GM18861 (cell line): ENCODE results near the gene RAMP1.

ENCODE experiments used
- ATAC-seq: cut with Tn5 transposase; IDR thresholded peaks from one replicate; pipeline ENCODE4 v1.9.1; 2021; ENCODE audit not compliant: unreplicated experiment

The RAMP1 gene

DNA sequence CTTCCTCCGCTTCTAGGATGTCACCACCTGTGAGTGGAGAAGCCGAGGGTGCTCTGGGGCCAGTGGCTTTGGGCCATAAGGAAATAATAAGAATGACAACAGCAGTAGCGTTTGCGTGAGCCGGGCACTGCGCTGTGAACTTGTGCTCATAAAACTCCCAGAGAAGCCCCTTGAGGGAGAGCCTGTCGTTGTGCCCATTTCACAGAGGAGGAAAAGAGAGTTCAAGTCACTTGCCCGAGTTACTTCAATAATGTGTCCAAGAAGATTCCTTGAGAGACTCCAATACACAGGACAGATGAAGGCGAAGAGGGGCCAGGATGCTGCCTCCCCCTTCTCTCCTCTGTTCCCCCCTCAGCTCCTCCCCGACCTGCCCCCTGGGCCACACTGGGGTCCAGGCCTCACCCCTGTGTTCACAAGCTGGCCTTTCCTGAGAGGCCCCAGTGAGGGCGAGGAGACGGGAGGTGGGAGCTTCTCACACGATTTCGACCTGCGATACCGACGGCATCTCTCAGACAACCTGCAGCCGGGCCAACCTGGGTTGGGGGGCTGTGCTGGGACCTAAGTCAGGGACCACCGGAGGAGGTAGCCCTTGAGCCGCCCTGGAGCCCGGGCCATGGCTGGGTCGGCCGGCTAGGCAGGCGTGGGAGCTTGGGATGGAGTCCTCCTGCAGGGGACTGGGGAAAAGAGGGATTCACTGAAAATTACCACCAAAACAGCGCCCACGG lies 53.9 kb downstream of the RAMP1 start:
- ATAC-seq: no peak

DNA sequence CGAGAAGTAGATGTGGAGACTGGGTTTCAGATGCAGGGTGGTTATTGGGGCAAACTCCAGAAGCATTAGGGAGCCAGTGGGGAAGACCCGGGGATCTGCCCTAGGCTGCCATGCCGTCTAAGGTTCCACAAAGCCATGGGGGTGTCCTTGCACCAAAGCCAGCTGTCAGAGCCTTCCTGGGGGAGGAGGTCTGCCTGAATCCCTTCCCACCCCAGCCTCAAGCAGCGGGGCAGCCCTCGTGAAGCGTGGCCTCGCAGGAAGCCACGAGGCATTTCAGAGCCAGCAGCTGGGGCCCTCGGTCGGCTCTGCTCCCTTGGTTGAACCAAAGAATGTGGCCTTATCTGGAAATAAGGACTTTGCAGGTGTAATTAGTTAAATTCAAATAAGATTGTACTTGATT lies 56.2 kb downstream of the RAMP1 start:
- ATAC-seq: no peak

DNA sequence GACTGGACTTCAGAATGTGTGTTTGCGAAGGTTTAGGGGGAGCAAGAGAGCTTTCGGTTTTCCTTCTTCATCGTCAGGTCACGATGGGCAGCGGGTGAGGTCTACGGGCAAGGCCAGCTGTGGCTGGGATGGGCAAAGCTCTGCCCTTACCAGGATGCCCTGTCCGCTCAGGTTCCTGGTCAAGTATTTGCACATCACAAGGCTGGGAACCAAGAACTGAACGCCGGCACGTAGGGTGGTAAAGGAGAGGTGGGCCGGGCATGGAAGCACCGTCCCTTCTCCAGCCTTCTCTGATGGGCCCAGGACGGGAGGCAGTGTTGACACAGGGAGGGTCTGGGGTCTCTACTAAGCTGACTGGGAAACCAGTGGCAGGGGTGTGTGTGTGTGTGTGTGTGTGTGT lies 56.9 kb downstream of the RAMP1 start:
- no peak for ATAC-seq

DNA sequence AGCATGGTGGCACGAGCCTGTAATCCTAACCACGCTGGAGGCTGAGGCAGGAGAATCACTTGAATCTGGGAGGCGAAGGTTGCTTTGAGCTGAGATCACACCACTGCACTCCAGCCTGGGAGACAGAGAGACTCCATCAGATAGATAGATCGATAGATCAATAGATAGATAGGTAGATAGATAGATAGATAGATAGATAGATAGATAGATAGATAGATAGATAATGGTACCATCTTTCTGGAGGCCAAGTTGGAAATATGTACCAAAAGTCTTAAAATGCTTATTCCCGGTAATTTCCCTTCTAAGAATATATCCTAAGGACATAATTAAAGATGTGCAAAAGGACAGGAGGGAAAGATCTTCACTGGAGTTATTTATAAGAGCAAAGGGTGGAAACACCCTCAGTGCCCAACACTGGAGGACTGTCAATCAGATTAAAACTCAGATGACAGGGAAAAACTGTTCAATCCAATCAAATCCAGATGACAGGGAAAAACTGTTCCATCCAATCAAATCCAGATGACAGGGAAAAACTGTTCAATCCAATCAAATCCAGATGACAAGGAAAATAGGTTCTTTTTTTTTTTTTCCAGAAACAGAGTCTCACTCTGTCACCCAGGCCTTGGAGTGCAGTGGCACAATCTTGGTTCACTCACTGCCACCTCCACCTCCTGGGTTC lies 58.4 kb downstream of the RAMP1 start:
- ATAC-seq: no peak

DNA sequence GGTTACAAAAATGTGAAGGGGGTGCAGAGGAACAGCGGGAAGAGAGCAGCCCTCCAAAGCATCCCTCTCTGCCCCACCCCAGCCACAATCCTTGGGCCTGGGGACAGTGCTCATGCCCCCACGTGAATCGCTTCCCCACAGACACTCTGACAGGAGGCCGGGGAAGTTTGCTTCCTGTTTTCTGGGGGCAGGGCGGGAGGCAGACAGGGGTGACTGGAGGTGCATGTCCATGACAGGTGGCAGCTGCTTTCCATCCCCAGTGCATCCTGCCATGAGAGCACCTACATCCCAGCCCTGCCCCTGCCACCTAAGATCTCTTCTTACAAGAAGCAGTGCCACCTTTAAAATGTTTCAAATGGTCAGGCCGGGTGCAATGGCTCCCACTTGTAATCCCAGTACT lies 60.2 kb downstream of the RAMP1 start:
- no peak for ATAC-seq

DNA sequence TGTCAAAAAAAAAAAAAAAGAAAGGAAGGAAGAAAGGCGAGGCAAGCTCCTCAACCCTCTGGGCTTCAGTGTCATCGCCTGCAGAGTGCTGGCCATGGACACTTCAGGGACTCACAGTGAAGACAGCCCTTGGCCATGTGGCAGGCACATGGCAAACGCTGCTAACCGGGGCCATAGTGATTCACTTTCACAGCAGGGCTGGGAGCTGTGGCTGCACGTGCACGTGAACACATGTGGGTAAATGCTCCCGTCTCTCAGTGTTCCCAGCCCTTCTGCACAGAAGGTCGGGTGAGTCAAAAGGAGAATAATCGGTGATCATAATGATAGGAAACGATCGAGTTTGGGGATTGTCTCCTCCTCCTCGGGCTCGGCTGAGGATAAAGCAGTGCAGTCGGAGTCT lies 61.2 kb downstream of the RAMP1 start:
- ATAC-seq: no peak

DNA sequence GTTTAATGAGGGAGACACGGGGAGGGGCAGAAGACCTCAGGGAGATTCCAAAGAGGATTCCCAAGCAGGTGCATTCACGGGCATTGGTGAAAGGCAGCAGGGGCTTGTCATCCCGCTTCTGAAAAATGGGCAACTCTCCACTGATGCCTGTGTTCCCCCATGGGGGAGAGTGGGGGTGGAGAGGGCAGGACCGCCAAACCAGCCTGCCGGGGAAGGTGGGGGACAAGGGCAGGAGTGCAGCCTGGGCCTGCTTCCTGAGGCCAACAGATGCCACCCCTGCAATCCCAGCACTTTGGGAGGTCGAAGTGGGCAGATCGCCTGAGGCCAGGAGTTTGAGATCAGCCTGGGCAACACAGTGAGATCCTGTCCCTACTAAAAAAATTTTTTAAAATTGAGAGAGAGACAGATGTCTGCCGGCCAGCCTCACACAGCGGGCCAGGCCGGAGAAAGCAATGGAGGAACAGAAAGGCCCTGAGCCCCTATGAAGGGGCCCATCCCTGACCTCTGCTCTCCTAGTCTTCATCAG lies 62.6 kb downstream of the RAMP1 start:
- no peak for ATAC-seq

DNA sequence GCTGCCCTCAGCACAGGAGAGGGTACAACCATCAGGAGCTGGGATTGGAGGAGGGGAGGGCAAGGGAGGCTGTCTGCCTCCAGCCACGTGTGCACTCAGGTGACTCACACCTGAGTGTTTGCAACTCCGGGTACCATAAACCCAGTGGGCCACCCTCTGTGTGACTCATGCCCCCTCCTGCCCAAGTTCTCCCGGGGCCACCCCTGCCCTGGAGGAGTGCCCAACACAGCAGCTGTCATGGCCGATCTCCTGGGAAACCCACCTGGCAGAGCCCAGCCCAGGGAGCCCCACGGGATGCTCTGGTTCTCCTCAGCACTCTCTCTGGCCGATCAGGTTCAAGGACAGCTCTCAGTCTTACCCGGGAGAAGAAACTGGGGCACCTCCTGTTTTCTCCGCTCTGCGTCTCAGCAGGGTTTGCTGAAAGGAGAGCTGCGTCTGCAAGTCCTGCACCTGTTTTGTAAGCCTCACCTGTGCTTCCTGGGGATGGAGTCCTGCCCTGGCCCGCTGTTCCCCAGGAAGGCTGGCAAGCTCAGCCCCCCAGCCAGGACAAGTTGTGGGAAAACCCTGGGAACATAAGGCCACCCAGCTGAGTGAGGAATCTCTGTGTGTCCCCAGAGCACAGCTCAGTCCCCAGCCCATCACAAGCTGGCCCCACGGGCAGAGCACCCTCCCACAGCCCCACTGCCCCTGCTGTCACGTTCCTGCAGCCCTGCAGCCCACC lies 63.4 kb downstream of the RAMP1 start:
- ATAC-seq: no peak

DNA sequence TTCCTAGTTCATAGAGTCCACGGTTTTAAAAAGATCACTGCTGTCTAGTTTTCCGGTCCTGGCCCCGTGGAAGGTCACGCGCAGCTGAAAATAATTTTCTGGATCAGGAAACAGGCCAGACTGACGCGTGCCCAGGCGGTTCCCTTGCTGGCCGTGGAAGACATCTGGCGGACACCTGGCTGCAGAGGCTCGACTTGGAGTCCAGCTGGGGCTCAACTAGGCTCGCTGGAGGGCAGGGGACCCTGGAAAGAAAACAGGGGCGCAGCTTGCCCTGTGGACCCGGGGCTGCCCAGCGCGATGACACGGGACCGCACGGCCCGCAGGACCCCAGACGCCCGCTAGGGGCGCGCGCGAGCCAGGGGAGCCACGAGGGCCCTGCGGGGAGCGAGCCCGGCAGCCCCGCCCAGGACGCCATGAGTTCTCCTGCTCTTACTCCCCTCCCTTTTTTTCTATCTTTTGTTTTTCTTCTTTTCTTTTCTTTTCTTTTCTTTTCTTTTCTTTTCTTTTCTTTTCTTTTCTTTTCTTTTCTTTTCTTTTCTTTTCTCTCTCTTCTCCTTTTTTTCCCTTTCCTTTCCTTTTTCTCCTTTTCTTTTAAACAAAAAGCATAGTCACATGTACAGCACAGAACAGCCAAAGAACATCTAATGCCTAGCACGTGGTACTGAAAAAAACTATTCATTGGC lies 64.2 kb downstream of the RAMP1 start:
- ATAC-seq: no peak

DNA sequence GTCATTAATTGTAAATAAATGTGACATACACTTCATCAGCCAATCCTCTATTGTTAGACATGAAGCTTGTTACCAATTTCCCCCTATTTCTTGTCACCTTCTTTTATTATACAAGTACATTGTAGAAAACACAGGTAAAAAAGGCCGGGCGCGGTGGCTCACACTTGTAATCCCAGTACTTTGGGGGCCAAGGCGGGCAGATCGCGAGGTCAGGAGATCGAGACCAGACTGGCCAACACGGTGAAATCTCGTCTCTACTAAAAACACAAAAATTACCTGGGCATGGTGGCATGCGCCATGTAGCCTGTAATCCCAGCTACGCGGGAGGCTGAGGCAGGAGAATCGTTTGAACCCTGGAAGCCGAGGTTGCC lies 64.7 kb downstream of the RAMP1 start:
- ATAC-seq: no peak

DNA sequence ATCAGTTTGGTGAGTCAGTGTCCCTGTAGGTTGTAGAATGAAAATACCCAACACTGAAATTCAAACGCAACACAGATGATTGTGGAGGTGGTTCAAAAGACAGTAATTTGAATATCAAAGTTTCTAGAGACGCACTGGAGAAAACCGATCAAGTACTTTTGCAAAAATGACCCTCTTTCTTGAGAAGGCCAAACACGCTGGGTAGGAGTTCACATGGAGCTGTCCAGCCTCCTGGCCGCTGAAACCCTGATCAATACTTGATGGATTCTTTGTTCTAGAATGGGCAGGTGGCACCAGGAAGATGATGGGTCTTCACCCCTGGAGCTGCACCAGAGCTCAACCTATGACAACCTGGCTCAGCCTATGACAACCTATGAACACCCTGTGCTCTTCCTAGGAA lies 67.7 kb downstream of the RAMP1 start:
- ATAC-seq: no peak

DNA sequence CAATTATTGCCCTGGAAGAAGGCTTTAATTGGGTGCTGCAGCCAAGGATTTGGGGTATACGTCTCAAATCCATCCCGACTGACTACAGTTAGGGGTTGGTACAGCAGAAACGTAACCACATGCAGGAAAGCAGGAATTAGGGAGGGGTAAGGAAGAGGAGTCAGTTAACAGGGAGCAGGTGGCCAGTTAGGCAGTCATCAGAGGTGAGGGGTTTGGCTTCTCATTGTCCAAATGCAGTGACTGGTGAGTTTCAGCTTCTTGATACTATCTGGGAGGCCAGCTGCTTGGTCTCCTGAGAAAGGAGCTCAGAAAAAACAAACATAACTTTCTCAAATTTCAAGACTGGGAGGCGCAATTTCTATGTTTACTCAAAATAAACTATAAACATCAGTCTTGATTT lies 68.6 kb downstream of the RAMP1 start:
- ATAC-seq: no peak

DNA sequence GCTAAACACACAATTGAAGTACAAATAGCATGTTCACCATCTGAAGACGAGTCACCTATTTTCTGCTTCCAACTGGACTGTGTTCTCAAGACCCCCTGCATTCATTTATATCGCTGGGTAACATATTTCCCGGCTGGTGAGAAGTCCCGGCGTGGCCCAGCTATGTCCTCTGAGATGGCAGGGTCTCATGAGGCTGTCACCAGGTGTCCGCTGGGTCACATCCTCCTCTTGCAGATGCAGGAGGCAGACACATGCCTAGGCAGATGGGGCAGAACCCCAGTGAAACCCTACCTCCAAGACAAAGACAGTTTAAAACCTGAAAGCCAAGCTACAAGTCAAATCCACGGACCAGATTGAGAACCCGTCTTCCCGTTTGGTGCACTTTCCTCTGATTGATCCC lies 70.6 kb downstream of the RAMP1 start:
- no peak for ATAC-seq

DNA sequence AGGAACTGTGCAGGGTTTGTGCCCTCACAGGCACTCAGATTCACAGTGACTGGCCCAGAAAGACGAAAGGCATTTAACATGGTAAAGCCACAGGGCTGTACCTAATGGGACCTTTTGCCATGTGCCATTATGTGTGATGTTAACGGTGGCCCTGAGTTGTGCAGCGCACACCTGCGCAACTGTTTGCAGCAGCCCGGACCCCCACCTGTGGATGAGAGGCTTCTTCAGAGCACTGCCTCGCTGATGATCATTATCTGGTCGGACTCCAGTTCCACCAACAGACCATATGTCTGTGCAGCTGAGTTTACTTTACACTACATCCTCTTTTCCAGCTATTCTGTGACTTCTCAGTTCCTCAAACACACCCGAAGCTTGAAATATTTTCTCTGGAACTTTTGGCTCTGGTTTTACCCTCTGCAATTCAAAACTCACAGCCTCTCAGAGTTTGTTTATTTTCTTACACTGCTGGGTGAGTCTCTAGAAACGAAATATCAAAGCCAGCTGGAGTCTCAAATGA lies 71.8 kb downstream of the RAMP1 start:
- ATAC-seq: no peak

DNA sequence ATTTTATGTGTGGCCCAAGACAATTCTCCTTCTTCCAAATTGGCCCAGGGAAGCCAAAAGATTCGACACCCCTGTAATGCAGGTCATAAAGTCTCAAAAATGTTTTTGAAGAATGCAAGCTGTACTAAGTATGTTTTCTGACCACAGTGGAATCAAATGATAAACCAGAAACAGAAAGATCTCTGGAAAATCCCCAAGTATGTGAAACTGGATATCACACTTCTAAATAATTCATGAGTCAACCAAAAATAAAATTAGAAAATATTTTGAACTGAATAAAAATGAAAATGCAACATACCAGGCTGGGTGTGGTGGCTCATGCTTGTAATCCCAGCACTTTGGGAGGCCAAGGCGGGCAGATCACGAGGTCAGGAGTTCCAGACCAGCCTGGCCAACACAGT lies 73.3 kb downstream of the RAMP1 start:
- ATAC-seq: no peak

DNA sequence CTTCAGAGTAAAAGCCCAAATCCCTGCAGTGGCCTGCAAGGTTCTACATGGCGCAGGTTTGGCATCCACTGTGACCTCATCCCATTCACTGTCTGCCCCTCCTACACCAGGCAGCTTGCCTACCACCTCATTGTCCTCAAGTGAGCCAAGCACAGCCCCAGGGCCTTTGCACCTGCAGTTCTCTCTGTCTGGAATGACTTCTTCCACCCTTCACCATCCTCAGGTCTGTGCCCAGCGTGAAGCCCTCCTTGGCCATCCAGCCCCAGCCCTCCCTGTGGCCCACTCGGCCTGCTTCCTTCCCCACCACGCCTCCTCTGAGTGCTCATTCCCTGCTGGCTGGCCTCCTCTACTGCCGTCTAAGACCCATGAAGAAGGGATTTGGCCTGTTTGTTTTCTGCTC lies 74.8 kb downstream of the RAMP1 start:
- ATAC-seq: no peak

DNA sequence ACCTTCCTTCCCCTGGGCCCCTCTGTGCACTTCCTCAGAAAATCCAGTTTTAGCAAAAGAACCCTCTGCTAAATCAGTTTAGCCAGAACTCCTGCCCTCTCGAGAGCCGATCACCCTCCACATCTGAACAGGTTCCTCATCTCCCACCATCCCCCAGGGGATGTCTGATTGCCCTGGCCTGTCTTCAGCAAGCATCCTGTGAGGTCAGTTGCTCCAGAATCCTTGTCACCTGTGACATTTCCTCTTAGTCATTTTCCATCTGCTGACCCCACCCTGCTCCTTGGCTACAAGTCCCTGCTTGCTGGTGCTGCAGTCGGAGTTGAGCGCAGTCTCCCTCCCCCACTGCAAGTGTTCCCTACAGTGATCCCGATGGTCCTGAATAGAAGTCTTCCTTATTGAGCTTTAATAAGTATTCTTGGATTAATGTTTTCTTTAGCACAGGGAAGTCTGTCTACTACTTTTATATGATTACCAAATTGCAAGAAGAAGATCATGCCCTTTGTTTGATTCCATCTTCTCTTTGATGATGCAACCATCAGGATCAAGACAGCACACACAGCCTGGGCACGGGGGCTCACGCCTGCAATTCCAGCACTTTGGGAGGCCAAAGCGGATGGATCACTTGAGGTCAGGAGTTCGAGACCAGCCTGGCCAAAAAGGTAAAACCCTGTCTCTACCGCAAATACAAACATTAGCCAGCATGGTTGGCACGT lies 76.5 kb downstream of the RAMP1 start:
- ATAC-seq: no peak

DNA sequence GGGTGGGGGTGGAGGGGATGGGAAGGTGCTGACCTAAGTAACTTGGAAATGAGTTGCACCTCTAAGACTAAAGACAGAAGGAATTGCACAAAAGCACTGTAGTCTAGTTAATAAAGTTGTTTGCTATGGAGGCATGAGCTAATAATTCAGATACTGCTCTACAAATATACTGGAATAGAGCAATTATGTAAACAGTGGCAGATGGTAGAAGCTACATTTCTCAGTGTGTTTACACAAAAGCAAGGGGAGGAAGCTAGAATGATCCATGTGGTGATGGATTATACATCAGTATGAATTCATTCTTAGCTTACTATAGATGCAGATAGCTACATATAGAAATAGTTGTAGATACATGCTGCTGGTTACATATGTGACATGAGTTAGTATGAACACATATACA lies 79.8 kb downstream of the RAMP1 start:
- ATAC-seq: no peak

DNA sequence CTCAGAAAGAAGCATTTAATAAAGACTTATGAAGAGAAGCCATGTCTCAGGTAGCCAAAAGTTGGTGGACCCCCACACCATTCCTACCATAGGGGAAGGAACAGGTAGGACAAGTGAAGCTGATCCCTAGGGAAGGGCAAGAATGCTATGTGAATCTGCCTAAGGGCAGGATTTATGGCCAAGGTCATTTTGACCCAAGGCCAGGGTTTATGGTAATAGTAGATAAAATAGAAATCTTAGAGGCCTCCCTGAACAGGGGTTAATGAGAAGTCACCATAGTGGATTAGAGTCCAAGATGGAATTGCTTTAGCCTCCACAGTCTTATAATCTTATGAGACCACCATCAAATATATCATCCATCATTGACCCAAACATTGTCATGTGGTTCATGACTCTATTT lies 81.4 kb downstream of the RAMP1 start:
- ATAC-seq: no peak

DNA sequence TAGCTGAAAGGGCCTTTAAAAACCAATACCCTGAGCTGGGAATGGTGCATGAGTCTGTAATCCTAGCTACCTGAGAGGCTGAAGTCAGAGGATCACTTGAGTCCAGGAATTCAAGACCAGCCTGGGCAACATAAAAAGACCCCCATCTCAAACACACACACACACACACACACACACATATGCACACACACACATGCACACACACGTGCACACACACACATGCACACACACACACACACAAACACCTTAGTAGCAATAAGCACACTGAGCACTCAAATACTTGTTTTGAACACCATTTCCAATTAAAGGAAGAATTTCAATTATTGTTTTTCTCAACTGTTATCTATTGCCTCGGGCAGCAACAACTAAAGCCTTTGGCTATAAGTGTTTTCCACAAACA lies 81.8 kb downstream of the RAMP1 start:
- no peak for ATAC-seq

DNA sequence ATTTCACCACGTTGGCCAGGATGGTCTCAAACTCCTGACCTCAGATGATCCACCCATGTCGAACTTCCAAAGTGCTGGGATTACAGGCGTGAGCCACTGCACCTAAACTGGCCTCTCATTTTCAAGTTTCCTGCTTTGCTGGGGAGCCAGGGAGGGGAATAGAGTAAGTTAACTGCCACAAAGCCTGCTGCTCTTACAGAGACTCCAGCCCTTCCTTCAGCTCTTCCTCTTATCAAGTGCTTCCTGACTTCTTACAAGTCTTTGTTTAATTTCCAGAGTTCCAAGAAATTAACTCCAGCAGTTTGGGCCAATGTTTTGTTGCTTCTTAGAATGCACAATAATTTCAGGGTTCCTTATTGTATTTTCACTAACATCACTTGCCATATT lies 83.1 kb downstream of the RAMP1 start:
- ATAC-seq: no peak
